AG10803 (cell line): ENCODE results near the gene IFT25.

Experiments used
- DNase-seq: peaks from one replicate; pipeline ENCODE4 v3.0.0; 2010; ENCODE audit warnings: low read depth
- H3K4me3 ChIP-seq: 2 replicates; pipeline ENCODE4 v1.5.1; 2011; ENCODE audit warnings: mild to moderate bottlenecking, low read length, control low read depth
- TF ChIP-seq, protein P1 (sequence below): conservative IDR thresholded peaks from 2 replicates; pipeline ENCODE4 v1.5.1; 2011; ENCODE audit warnings: mild to moderate bottlenecking, low read length, control low read depth, inconsistent platforms

IFT25 gene

DNA sequence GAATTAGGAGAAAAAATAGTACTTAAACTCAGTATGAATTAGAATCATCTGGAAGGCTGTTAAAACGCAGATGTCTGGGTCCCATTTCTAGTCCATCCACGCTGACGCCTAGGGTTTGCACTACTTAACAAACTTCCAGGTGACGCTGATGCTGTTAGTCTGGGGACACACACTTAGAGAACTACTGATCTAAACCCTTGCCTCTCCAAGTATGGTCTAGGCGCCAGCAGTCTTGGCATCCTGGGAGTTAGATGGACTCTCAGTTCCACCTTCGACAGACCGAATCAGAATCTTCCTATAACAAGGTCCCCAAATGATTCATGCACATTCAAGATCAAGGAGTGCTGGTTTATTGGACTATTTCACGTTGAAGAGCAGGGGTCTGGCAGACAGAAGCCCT, 40.0 kb downstream of the IFT25 start:
- no peak for DNase-seq
- TF ChIP-seq, protein P1, sequence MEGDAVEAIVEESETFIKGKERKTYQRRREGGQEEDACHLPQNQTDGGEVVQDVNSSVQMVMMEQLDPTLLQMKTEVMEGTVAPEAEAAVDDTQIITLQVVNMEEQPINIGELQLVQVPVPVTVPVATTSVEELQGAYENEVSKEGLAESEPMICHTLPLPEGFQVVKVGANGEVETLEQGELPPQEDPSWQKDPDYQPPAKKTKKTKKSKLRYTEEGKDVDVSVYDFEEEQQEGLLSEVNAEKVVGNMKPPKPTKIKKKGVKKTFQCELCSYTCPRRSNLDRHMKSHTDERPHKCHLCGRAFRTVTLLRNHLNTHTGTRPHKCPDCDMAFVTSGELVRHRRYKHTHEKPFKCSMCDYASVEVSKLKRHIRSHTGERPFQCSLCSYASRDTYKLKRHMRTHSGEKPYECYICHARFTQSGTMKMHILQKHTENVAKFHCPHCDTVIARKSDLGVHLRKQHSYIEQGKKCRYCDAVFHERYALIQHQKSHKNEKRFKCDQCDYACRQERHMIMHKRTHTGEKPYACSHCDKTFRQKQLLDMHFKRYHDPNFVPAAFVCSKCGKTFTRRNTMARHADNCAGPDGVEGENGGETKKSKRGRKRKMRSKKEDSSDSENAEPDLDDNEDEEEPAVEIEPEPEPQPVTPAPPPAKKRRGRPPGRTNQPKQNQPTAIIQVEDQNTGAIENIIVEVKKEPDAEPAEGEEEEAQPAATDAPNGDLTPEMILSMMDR, result no peak
- H3K4me3 ChIP-seq, result no peak overlapping the region

DNA sequence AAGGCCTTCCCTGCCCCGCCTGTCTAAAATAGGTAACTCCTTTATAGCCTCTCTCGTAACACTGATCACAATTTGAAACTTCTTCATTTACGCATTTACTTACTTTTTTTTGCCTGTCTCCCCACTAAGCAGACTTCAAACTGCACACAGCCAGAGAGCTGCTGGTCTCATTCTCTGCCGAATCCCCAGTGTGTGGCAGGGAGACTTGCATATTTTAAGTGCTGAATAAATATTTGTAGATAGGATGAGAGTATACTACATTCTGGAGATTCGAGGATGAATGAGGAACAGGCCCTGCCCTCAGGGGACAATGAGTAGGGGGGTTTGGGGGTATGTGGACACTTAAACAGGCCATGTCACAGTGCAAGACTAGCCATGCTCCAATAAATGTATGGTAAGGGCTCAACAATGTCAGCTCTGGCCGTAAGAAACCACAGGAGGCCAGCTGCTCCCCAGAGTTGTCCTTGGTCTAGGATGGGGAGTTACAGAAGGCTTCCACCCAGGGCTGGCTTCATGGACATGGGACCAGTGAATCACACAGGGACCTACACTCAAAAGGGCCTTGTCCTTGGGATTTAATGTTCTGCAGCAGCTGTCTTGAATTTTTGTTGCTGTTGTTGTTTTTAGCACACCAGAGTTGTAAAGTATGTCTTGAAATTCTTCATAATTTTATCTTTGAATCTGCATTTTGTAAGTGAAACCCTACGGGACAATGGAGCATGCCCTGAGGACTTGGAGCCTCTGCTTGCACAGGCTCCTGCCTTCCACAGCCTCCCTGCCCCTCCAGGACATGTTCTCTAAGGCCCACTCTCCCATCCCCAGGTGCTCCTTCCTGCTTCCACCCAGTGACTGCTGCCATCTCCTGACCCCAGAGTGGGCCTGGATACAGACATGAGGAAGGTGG, 43.0 kb downstream of the IFT25 start:
- no peak for DNase-seq
- H3K4me3 ChIP-seq, result no peak overlapping the region
- TF ChIP-seq, protein P1, result no peak

DNA sequence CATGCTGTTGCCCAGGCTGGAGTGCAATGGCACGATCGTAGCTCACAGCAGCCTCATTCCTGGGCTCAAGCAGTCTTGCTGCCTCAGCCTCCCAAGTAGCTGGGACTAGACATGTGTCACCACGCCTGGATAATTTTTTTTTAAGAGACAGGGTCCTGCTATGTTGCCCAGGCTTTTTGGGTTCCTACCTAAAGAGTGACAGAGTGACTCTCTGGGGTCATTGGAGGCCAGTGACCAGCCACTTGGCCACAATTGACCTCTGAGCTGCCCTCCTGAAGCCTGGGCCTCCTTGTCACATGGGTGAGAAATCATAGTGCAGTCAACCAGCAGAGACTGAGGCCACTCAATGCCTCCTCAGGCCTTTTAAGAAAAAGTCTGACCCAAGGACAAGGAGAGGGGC, 45.8 kb downstream of the IFT25 start:
- no peak for DNase-seq
- TF ChIP-seq, protein P1, result no peak
- no peak overlapping the region for H3K4me3 ChIP-seq

DNA sequence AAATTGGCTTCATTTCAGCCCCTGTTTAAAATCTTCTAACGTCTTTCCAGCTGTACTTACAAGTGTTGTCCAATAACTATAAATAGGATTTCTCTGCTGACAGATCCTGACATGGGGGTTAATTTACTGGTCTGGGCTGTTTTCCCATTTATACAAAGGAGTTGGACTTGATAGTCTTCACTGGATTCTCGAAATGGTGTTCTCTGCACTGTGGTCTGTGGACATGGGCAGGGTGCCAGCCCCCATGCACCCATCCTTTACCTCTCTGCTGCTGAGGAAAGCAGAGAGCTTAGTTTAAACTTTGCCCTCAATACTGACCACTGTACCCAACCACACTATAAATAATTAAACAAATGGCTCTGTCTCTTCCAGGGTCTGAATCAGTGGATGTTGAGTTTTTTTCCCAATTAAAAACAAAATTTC, 46.3 kb downstream of the IFT25 start:
- H3K4me3 ChIP-seq, result no peak overlapping the region
- peak; percentile 60 for DNase-seq
- TF ChIP-seq, protein P1, result no peak

DNA sequence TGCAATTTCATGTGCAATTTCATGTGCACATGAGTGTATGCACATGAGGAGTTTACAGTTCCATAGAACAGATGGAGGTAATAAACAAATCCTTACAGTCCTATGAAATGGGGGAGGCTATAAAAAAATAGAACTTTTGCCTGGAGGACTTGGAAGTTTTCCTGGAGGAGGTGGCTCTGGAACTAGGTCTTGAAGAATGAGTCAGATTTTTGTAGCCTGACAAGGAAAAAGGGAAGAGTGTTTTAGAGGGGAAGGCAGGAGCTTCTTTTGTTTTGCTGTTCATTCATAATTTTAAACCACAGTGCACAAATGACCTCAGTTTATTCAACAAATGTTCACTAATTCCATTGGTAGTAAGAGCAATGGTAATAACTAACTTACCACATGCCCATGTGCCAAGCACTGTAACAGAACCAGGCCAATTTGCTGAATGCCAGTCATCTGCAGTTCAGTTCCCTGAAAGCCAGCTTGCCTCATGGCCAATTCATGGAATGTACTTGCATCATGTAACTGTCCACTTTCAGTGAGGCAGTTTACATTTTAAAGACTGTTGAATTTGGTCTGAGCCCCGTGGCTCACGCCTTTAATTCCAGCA, 48.8 kb downstream of the IFT25 start:
- H3K4me3 ChIP-seq, result no peak overlapping the region
- TF ChIP-seq, protein P1, result no peak
- peak; percentile 96 for DNase-seq

DNA sequence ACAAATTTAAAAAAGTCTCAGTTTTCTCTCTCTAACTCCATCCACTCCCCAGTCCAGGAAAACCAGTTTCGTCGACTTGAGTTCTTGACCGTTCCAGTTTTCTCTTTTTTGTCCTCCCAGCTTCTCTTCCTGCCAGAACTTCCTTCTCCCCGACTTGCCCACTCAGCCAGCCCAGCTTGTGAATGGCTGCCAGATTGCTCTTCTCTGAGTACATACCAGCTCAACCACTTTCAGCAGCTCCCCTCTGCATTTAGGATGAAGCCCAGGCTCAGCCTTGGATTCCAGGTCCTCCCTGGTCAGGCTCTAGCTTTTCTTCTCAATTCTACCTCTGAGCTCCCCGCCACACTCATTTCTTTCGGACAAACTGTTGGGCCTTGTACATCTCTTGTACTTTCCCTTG, 50.1 kb downstream of the IFT25 start:
- TF ChIP-seq, protein P1, result no peak
- no peak overlapping the region for H3K4me3 ChIP-seq
- DNase-seq, result peak; percentile 15

DNA sequence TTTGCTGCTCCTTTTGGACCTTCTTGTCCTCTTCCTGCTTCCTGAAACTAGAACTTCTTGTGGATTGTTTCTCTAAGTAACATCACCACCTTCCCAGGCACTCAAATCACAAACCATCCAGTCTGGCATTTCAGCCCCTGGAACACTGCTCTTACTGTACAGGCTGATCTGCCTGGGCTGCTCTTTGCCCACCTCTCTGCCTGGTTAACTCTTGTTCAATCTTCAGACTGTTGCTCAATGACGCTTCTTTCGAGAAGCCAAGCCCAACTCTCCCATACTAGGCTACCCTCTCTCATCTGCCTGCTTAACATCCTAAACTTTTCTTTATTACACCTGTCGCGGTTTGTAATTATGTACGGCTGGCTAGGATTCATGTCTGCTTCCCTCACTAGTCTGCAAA, 50.9 kb downstream of the IFT25 start:
- no peak overlapping the region for H3K4me3 ChIP-seq
- DNase-seq, result no peak
- TF ChIP-seq, protein P1, result no peak
